Lower leg skin (tissue), 3 donors: ENCODE measurements around the gene GNG7.

Experiments
- CTCF ChIP-seq, 3 donors: fragments of 450-650 bp; IDR thresholded peaks; one replicate each; pipeline ENCODE4 v1.5.1; 2016; ENCODE audit warnings: antibody characterized with exemption in 3 of 3, mild to moderate bottlenecking in 3 of 3, moderate library complexity in 2 of 3
- POLR2A ChIP-seq, 2 donors: fragments of 450-650 bp; IDR thresholded peaks; one replicate each; pipeline ENCODE4 v1.6.1; 2016 to 2017; ENCODE audit warnings: antibody characterized with exemption in 2 of 2, mild to moderate bottlenecking in 1 of 2, moderate library complexity in 1 of 2

- TF ChIP-seq CTCF (IDR thresholded peaks at IDR 0.05) = no peak
- TF ChIP-seq POLR2A (IDR thresholded peaks at IDR 0.05) = no peak
Observed at GRCh38 chr19:2532252-2533071, 170.0 kb downstream of the GNG7 start.
